Measurements from ENCODE around the gene CCNYL1. TPM values are rescaled to one million over a fixed set of nuclear protein-coding genes. Genes with fewer than 3 reads are reported as not detected.

The CCNYL1 gene
- total RNA-seq, 1 experiment from 2014 or later: 43.0 TPM

DNA sequence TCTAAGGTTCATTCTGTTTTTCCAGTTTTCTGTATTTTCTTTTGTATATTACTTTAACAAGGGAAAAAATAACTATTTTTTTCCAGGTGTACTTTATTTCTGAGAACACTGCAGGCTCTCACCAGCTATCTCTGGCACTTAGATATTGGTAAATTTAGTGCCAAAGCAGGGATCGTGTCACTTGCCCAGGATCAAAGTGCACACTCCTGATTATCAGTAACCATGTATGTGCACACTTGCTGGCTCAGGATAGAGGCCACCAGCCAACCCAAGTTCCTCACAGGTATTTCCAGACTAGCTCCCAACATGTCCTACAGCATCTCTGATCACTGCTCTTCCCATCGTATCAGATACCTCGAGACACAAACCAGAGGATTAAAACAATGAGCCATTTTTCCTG lies 64.0 kb downstream of the CCNYL1 start:
- in situ Hi-C loops (cut with HindIII; ENCODE audit: low sequenced_read_pairs): no loop called here
- no peak for DNase-seq (ENCODE audit: low spot score)

DNA sequence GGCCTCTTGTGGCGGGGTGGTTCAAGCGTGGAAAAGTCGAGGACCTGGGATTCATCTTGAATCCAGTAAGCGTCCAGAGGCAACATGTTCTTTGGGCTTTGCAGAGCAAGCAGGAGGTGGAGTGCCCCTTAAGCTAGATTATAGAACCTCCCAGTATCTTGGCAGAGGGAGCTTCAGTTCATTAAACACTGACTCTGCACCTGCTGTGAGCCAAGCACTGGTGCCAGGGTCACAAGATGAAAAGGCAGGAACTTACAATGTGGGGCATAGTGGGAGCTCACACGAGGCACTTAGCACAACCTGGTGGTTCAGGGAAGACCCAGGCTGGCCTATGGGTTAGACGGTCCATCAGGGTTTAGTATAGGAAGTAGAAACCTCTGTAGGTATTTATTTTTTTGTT lies 65.7 kb downstream of the CCNYL1 start:
- in situ Hi-C loops (cut with HindIII; ENCODE audit: low sequenced_read_pairs): no loop called here
- DNase-seq (ENCODE audit: low spot score): no peak

DNA sequence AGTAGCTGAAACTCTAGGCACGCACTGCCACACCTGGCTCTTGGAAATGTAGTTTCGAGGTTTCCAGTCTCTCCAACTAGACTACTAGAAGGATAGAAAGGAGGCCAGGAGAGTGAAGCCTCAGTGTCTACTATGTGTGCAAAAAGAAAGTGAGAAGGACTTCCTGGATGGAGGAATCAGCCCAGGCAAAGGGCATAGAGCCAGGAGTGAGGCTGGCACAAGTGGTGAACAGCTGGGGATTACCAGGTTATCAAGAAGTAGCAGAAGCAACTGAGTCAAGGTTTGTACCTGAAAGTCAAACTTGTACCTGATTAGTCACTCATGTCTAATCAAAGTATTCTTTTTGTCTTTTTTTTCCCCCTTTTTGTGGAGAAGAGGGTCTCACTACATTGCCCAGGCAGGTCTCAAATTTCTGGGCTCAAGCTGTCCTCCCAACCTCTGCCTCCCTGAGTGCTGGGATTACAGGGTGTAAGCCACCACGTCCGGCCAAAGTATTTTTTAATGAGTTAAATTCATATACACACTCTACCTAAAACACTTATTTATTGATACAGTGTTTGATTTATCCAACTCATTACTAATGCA lies 67.0 kb downstream of the CCNYL1 start:
- no peak for DNase-seq (ENCODE audit: low spot score)
- in situ Hi-C loops (cut with HindIII; ENCODE audit: low sequenced_read_pairs): no loop called here

DNA sequence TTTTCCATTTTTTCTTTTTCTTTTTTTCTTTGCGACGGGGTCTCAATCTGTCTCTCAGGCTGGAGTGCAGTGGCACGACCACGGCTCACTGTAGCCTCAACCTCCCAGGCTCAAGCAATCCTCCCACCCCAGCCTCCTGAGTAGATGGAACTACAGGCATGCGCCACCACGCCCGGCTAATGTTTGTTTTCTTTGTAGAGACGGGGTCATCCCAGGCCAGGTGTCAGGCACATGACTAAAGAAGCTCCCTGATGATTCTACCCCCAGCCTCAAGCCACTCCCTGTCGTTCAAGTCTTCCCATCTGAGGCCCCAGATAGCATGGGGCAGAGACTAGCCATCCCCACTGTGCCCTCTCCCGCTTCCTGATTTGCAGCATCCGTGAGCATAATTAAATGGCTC lies 68.1 kb downstream of the CCNYL1 start:
- in situ Hi-C loops (cut with HindIII; ENCODE audit: low sequenced_read_pairs): no loop called here
- DNase-seq (ENCODE audit: low spot score): no peak

DNA sequence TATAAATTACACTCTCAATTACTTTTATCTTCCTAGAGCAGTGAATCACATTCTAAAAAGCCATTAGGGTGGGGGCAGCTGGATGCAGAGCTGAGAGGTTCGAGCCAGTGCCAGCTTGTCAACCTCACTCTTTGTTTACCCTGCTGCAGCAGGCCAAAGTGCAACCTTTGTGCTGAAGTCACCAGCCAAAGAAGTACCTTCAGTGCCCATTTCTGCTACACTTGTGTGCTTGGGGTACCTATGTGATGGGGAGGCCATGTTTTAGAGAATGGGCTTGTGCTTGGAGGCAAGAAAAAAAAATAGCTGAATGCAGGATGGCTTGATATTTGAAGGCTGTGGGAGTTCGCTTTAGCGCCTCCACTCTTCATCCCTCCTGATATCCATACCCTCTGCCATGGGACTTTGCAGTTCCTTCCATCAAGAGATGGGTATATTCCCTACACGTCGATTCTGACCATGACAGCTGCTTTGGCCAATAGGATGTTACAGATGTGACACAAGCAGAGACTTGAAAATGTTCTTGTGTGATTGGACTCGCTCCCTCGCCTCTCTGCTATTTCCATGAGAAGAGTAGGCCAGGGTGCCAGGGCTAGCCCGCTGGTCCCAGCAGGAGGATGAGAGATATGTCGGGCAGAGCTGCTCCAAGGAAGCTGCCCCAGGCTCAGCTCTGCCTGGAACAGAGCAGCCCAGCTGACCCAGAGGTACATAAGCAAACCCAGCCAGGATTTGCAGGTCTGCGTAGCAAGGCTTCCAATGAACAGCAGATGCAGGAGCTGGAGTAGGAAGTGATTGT lies 71.0 kb downstream of the CCNYL1 start:
- in situ Hi-C loops (cut with HindIII; ENCODE audit: low sequenced_read_pairs): no loop called here
- DNase-seq (ENCODE audit: low spot score): no peak

DNA sequence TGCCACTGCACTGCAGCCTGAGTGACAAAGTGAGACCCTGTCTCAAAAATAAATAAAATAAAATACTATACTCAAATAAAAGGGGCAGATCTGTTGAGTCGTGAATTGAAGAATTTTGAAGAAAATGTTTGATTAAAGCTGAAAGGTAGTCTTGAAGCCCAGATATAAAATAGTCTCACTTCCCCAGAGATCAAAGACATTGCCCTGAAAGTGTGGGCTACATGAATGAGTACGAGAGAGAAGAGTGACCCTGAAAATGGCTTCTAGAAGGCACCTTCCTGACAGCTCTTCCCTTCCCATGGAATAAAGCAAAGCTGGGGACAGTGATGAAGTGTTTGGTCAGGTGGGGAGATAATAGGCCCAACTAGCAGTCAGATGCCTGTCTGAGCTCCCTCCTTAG lies 72.1 kb downstream of the CCNYL1 start:
- DNase-seq (ENCODE audit: low spot score): no peak
- in situ Hi-C loops (cut with HindIII; ENCODE audit: low sequenced_read_pairs): no loop called here

DNA sequence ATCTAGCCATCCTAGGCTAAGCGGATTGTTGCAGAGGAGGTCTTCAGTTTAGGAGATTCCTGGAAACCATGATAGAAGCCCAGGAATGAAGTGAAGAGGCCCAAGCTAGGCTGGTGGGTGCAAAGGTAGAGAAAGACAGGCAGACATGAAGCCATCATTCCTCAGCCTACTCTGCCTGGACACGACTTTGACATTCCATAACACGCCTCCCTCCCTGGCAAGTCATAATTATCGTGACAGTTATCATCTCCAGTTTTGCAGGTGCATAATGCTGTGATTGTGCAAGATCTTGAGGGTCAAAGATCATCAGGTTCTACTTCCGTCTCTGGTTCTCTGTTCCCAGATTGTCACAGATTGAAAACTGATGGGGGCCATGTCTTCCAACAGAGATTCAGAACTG lies 73.5 kb downstream of the CCNYL1 start:
- DNase-seq (ENCODE audit: low spot score): no peak
- in situ Hi-C loops (cut with HindIII; ENCODE audit: low sequenced_read_pairs): no loop called here

DNA sequence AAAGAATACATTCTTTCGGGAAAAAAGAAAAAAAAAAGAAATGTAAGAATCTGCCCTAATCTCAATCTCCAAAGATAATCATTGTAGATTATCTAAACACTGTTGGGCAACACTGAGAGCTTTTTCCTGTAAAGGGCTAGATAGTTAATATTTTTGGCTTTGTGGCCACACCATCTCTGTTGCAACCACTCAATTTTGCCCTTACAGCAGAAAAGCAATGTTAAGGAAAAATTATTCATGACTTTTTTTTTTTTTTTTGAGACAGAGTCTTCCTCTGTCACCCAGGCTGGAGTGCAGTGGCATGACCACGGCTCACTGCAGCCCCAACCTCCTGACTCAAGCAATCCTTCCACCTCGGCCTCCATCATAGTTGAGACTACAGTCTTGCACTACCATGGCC lies 75.6 kb downstream of the CCNYL1 start:
- in situ Hi-C loops (cut with HindIII; ENCODE audit: low sequenced_read_pairs): no loop called here
- no peak for DNase-seq (ENCODE audit: low spot score)

DNA sequence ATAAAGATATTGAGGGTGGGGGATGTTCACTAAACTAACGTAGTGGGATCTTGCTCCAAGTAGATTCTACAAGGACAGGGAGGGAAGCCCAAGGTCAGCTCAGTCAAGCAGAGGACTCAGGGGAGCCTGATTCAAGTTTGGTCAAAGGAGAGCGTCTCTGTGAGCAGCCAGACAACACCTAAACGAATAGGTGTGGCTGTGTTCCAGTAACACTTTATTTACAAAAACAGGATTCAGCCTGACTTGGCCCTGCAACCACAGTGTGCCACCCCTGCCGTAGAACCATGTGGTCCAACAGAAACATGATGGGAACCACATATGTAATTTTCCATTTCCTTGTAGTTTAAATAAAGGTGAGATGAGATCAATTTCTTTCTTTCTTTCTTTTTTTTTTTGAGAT lies 76.4 kb downstream of the CCNYL1 start:
- in situ Hi-C loops (cut with HindIII; ENCODE audit: low sequenced_read_pairs): no loop called here
- DNase-seq (ENCODE audit: low spot score): no peak

DNA sequence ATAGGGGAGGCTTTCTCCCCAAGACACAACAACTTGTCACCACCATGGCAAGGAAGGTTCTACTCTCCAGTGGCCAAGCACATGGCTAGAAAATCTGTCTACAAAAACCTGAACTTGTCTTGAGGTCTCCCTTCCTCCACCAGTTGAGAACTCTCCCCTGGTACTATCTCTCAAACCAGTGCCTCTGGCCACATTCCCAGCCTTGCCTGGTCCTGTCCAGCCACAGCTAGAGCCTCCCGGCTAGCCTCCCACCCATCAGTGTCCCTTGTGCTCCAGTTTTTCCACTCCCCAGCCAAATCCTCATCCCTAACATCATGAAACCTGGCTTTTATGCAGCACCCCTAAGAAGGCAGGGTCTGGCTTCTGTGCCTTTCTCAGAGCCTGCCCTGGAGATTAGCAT lies 79.5 kb downstream of the CCNYL1 start:
- DNase-seq (ENCODE audit: low spot score): no peak
- in situ Hi-C loops (cut with HindIII; ENCODE audit: low sequenced_read_pairs): no loop called here

DNA sequence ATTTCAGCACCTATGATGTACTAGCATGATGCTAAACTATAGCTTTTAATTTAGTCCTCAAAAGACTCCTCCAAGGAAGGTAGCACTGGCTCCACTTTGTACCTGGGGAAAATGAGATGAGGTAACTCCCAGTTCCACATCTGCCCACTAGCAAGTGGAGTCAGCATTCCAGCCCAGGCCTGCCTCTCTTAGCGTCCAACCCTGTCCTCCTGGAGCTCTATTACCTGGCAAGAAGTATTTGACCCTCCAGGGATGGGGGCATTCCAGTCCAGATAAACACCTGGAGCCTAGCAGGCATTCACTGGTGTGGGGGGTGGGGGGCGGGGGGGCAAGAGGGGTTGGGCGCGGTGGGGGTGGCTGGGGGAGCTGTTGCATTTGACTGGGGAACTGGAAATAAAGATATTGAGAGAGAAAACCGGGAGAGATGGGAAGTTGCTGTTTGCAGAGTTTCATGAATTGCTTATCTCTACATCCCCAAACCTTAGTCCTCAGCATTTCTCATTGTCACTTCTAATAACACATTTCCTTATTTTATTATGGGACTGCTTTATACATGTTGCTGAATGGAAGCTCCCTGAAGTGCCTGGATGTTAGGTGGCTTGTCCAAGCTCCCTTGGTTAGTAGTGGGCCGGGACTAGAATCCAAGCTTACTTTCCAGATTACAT lies 80.3 kb downstream of the CCNYL1 start:
- DNase-seq (ENCODE audit: low spot score): no peak
- in situ Hi-C loops (cut with HindIII; ENCODE audit: low sequenced_read_pairs): no loop called here

DNA sequence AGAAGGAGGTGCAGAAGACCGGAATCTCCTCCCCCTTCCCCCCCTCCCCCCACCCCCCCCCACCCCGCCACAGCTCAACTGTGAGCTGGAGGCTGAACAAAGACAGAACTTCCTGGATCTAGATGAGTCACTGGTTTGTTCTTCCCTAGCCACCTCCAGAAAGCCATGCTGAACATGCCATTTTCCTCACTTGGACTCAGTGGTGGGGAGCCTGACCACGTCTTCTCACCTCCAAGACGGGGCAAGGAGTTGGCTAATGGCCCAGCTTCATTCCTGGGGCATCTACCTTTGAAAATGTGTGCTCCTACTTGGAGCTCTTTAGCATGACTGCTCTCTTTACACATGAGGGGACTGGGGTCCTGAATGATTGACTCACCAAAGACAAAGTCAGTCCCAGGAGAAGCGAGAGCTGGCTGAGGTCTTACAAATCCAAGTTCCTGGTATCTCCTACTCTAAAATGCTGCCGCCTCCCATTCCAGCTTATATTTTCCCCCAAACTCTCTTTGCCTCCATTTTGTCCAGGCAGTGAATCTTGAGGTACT lies 80.9 kb downstream of the CCNYL1 start:
- DNase-seq (ENCODE audit: low spot score): no peak
- in situ Hi-C loops (cut with HindIII; ENCODE audit: low sequenced_read_pairs): no loop called here

DNA sequence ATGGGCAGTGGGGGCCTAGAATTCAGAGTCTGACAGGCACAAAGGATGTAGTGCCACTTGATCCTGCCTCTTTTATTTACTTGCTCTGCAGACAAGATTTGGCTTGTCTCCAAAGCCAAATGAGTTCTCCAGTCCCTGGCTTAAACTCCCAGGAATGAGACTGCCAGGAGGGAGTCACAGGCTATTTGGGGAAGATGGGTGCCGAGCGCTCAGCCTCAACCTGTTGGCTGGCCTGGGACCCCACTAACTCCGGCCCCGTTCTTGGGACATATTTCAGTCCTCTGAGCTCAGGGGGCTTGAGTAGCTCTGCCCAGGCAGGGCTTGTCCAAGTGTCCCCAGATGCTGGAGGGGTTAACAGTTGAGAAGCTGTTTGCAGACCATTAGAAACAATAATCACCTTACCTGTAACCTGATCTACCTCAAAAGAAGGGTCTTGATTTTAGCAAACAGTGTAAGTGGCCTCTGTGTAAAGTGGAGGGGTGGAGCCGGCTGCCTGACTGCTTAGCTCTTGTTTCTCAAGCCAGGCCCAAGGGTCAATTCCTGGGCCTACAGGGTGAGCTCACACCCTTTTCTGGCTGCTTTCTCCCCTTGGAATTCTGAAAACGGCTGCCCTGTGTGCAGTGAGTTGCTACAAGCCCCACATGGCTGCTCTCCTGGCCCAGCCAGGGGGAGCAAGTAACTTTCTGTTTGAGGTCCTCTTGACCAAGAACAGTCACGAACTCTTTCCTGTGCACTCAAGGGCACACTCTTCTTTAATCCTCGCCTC lies 85.3 kb downstream of the CCNYL1 start:
- in situ Hi-C loops (cut with HindIII; ENCODE audit: low sequenced_read_pairs): no loop called here
- peak; percentile 74 for DNase-seq (ENCODE audit: low spot score)

DNA sequence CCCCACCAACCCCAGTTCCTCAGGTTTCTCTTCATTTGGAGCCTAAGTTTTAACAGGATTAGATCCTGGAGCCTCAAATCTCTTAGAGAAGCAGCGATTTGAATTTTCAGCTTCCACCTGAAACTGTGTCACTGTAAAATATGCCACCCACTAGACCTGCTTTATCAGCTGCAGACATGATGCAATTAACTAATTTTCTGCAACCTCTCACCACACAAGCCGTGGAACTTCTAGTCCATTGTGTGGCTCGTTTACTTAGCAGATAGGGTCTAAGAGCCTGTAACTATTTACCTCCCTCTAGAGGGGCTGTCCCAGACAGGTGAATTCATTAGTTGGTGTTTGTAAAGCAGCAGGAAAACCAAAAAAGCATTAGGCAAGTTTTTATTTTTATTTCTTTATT lies 89.8 kb downstream of the CCNYL1 start:
- in situ Hi-C loops (cut with HindIII; ENCODE audit: low sequenced_read_pairs): no loop called here
- no peak for DNase-seq (ENCODE audit: low spot score)

DNA sequence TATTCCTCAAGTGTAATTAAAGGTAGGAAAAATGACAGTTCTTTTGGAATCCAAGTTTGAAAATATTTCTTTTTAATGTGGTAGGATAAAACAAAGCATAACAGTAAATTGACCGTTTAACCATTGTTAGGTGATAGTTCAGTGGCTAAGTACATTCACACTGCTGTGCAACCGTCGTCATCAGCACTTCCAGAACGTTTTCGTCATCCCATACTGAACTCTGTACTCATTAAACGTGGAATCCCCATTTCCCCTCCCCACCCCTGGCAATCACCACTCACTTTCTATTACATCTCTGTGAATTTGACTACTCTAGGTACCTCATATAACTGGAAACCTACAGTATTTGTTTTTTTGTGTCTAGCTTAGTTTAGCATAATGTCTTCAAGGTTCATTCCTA lies 91.2 kb downstream of the CCNYL1 start:
- DNase-seq (ENCODE audit: low spot score): no peak
- in situ Hi-C loops (cut with HindIII; ENCODE audit: low sequenced_read_pairs): no loop called here

Other genes with a start within 250 kb of the CCNYL1 start
- gene CREB1, start 181.7 kb upstream of the CCNYL1 start, total RNA-seq (2014; rRNA removed; shearing (Covaris generic)): 42.5 and 60.0 TPM in 2 replicates
- gene METTL21A, start 86.2 kb upstream of the CCNYL1 start, total RNA-seq (2014; rRNA removed; shearing (Covaris generic)): 72.0 and 73.8 TPM in 2 replicates
- gene FZD5, start 58.3 kb downstream of the CCNYL1 start, total RNA-seq (2014; rRNA removed; shearing (Covaris generic)): 30.5 and 30.8 TPM in 2 replicates

Data from G401 (cell line).